ENCODE results near the gene IFIT2. TPM values are rescaled to one million over a fixed set of nuclear protein-coding genes. Genes with fewer than 3 reads are reported as not detected.

IFIT2 gene
- total RNA-seq, 4 donors from 2014 or later = 0.26 to 3.0 (median 1.5) TPM

DNA sequence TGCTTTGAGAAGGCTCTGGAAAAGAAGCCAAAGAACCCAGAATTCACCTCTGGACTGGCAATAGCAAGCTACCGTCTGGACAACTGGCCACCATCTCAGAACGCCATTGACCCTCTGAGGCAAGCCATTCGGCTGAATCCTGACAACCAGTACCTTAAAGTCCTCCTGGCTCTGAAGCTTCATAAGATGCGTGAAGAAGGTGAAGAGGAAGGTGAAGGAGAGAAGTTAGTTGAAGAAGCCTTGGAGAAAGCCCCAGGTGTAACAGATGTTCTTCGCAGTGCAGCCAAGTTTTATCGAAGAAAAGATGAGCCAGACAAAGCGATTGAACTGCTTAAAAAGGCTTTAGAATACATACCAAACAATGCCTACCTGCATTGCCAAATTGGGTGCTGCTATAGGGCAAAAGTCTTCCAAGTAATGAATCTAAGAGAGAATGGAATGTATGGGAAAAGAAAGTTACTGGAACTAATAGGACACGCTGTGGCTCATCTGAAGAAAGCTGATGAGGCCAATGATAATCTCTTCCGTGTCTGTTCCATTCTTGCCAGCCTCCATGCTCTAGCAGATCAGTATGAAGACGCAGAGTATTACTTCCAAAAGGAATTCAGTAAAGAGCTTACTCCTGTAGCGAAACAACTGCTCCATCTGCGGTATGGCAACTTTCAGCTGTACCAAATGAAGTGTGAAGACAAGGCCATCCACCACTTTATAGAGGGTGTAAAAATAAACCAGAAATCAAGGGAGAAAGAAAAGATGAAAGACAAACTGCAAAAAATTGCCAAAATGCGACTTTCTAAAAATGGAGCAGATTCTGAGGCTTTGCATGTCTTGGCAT, 4.8 kb downstream of the IFIT2 start:
- Histone ChIP-seq H3K4me3 (no peak overlapping the region), H3K4me1 (peaks cover 12 to 25% (median 15%) of the 10 kb centered on the region in 3 donors), H3K36me3 (peaks cover 0 to 28% (median 7%) of the 10 kb centered on the region in 3 donors), H3K27ac (no peak overlapping the region), H3K27me3 (no peaks in the 10 kb centered on the region), H3K9me3 (no peaks in the 10 kb centered on the region)
- no peak for TF ChIP-seq POLR2A (IDR thresholded peaks at IDR 0.05)
- no peak for DNase-seq
- 91 to 93% methylated on average over 12 to 13 of the region's 13 CpGs for WGBS, 2 donors
- intact Hi-C loops (cut with DNase I) = no loop called here

- no peak for TF ChIP-seq POLR2A (IDR thresholded peaks at IDR 0.05)
- TF ChIP-seq, protein P1, sequence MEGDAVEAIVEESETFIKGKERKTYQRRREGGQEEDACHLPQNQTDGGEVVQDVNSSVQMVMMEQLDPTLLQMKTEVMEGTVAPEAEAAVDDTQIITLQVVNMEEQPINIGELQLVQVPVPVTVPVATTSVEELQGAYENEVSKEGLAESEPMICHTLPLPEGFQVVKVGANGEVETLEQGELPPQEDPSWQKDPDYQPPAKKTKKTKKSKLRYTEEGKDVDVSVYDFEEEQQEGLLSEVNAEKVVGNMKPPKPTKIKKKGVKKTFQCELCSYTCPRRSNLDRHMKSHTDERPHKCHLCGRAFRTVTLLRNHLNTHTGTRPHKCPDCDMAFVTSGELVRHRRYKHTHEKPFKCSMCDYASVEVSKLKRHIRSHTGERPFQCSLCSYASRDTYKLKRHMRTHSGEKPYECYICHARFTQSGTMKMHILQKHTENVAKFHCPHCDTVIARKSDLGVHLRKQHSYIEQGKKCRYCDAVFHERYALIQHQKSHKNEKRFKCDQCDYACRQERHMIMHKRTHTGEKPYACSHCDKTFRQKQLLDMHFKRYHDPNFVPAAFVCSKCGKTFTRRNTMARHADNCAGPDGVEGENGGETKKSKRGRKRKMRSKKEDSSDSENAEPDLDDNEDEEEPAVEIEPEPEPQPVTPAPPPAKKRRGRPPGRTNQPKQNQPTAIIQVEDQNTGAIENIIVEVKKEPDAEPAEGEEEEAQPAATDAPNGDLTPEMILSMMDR (IDR thresholded peaks at IDR 0.05) = no peak
- peaks cover 0 to 28% (median 7%) of the 10 kb centered on the region in 3 donors for H3K36me3 ChIP-seq
- intact Hi-C loops (cut with DNase I) = no loop called here
- no peaks in the 10 kb centered on the region for H3K9me3 ChIP-seq
- no peak overlapping the region for H3K4me3 ChIP-seq
- no peak for DNase-seq
- H3K27ac ChIP-seq = no peak overlapping the region
- no peaks in the 10 kb centered on the region for H3K27me3 ChIP-seq
- H3K4me1 ChIP-seq = peaks cover 11 to 23% (median 15%) of the 10 kb centered on the region in 3 donors
Measured at GRCh38 chr10:89307269-89307577, 5.4 kb downstream of the IFIT2 start.

- H3K4me1 ChIP-seq = peaks cover under 1 to 12% (median 6%) of the 10 kb centered on the region in 3 donors
- H3K36me3 ChIP-seq = peaks cover 0 to 28% (median 7%) of the 10 kb centered on the region in 3 donors
- intact Hi-C loops (cut with DNase I) = no loop called here
- DNase-seq = no peak
- H3K27ac ChIP-seq = no peak overlapping the region
- WGBS, 2 donors = 86 to 93% methylated on average over 6 of the region's 6 CpGs
- TF ChIP-seq POLR2A (IDR thresholded peaks at IDR 0.05) = no peak
- TF ChIP-seq, protein P1 (IDR thresholded peaks at IDR 0.05) = no peak
- H3K9me3 ChIP-seq = no peaks in the 10 kb centered on the region
- H3K27me3 ChIP-seq = no peaks in the 10 kb centered on the region
- H3K4me3 ChIP-seq = no peak overlapping the region
Measured at GRCh38 chr10:89308266-89308665, 6.4 kb downstream of the IFIT2 start.

DNA sequence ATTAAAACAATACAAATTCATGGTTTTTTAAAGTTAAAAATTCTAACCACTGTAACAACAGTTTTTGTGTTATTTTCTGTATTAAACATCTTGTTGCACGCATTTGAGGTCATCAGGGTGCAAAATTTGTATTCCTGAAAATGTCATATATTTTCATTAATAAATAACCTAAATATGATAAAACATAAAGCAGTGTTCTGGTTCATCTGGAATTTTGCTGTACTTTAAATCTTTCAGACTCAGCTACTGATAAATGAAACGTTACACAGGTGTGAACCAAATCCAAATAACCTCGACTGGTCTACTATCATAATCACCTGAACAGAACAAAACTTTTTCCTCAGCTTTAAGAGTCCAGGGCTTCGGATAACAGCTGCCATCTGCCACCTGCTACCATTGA, 6.9 kb downstream of the IFIT2 start:
- DNase-seq = no peak
- no peak overlapping the region for H3K4me3 ChIP-seq
- peaks cover 0 to 8% (median 1%) of the 10 kb centered on the region in 3 donors for H3K4me1 ChIP-seq
- H3K27ac ChIP-seq = no peak overlapping the region
- intact Hi-C loops (cut with DNase I) = no loop called here
- H3K36me3 ChIP-seq = peaks cover 0 to 28% (median 7%) of the 10 kb centered on the region in 3 donors
- H3K9me3 ChIP-seq = no peaks in the 10 kb centered on the region
- H3K27me3 ChIP-seq = no peaks in the 10 kb centered on the region
- TF ChIP-seq, protein P1 (IDR thresholded peaks at IDR 0.05) = no peak
- TF ChIP-seq POLR2A (IDR thresholded peaks at IDR 0.05) = no peak
- 81 to 89% methylated on average over 4 of the region's 4 CpGs for WGBS, 2 donors

- H3K36me3 ChIP-seq = peaks cover 0 to 28% (median 7%) of the 10 kb centered on the region in 3 donors
- no peak for DNase-seq
- intact Hi-C loops (cut with DNase I) = no loop called here
- no peak overlapping the region for H3K27ac ChIP-seq
- H3K4me1 ChIP-seq = peaks cover 0 to 1% (median 0%) of the 10 kb centered on the region in 3 donors
- no peaks in the 10 kb centered on the region for H3K9me3 ChIP-seq
- WGBS, 2 donors = 89 to 93% methylated on average over 6 to 7 of the region's 7 CpGs
- H3K4me3 ChIP-seq = no peak overlapping the region
- no peaks in the 10 kb centered on the region for H3K27me3 ChIP-seq
- no peak for TF ChIP-seq POLR2A (IDR thresholded peaks at IDR 0.05)
- TF ChIP-seq, protein P1 (IDR thresholded peaks at IDR 0.05) = no peak
Measured at GRCh38 chr10:89309156-89310055, 7.6 kb downstream of the IFIT2 start.

All from esophagus squamous epithelium (tissue), 5 donors.